ENCODE data around the gene UBLCP1.

UBLCP1 gene

DNA sequence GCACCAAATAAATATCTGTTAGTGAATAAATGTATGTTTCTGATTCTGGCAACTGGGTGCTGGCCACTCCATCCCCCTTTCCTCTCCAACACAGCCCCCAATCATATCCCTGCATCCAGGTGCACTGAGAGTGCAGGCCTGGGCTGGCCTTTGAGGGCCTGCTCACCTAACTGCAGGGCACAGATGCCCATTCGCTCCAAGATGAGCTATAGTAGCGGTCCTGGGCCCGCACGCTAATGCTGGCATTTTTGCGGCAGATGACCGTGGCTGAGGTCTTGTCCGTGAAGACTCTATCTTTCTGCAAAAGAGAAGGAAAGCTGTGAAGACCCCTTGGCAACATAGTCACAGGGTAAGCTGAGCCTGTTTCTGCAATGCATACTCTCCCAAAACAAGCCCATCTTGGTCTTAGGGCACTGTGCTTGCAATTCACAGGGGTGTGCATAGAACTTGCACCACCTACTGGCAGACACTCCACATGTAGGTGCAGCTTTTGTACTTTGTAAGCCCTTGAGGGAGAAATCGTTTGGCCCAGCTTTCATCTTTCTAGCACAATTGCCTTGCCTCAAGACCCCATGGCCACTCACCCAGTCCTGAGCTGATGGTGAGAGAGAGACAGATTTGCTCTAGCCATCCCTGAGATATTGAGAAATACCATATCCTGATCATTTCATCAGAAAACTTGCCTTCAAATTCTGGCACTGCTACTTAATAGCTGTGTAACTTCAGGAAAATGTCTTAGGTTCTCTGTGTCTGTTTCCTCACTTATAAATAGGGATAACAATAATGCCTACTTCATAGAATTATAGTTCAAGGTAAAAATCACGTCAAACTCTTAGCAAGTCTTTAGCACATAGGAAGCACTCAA, 53.7 kb downstream of the UBLCP1 start:
- DNase-seq, result no peak

DNA sequence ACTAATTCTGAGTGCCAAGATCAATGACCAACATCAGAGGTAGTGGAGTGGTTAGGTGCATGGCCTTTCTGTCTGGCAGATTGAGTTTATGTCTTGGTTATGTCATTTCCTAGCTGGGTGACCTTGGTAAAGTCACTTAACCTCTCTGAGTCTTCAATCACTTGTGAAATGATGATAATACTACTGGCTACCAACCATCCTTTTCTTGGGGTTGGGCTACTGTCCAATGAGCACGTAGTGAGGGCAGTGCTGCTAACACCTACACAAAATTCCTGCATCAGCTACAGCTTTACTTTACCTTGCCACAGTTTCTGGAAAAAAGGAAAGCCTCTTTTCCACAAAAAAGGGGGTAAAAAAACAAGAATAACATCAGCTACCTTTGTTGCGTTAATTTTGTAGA, 54.8 kb downstream of the UBLCP1 start:
- DNase-seq, result no peak

DNA sequence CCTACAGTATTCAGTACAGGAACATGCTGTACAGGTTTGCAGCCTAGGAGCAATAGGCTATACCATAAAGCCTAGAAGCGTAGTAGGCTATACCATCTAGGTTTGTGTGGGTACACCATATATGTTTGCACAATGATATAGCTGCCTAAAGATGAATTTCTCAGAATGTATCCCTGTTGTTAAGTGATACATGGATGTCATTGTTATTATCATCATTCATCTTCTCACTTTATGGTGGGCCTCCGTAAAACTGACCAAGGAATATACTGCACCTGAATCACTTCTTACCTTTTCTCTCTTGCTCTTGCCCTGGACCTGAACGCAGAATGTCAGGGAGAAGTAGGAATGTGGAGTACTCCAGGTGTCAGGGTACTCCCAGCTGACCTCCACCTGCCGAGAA, 55.4 kb downstream of the UBLCP1 start:
- no peak for DNase-seq

DNA sequence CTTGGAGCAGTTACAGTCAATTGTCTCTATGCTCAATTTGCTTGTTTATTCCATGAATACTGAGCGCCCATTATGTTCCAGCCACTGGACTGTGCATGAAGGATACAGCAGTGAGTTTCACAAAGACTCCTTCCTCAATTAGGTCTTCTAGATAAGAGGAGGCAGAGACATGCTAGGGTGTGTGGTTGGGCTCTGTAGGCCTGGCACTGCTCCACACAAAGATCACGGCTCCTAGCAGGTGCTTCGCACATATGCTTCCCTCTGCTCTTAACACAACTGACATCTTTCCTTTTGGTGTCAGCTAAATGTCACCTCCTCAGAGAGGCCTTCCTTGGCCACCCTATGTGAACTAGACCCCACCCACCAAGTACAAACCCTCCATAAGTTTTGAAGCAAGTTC, 56.3 kb downstream of the UBLCP1 start:
- no peak for DNase-seq

DNA sequence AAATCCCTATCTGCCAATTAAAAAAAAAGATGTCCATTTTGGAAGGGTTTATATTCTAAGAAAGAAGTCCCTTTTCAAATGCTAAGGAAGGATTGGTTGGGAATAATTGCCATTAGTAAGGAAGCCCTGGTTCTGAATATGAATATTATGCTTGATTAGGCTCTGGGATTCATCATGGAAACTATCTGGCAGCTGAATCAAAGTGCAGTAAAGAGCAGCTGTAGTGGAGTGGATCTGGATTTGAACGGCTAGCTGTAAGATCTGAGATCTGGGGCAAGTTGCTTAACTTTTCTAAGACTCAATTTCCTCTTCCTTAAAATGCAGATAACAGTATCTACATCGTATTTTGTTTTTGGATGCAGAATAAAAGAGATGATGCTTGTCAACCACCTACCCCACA, 56.7 kb downstream of the UBLCP1 start:
- DNase-seq, result no peak

DNA sequence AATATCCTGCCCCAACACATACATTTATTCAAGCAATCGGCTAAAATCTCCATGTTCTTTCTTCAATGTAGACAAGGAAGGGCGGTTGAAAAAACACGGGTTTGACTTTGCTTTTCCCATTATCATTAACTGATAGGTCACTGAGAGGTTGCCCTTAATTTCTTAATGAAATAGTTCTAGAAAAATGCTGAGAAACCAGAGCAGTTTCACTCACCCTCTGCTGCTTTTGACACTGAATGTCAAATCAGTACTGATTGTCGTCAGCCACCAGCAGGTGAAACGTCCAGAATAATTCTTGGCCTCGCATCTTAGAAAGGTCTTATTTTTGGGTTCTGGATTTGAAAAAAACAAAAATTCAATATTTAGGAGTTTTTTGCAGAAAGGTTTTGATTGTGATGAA, 59.1 kb downstream of the UBLCP1 start:
- DNase-seq, result no peak

DNA sequence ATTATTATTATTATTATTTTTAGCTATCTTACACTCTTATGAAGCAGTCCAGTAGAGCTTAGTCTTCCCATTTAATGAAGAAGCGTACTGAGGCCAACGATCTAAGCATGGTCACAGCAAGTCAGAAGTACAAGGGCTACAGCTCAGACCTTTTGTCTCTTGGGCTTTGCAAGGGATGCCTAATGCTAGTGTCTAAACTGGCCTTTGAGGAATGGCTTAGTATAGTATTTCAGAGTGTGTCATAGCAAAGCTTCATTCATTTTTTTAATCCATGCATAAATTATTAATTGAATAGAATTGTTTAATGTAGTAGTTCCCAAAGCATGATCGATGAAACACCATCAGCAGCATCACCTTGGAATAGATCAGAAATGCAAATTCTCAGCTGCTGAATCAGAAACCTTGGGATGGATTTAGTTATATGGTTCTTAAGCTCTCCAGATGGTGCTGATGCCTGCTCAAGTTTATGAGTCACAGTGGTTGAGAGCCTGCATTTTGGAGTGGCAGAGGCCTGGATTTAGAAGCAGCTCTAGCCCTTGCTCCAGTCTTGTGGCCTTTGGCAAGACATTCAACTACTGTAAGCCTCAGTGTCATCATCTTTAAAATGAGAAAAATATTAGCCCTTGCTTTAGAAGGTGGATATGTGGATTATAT, 61.1 kb downstream of the UBLCP1 start:
- no peak for DNase-seq

DNA sequence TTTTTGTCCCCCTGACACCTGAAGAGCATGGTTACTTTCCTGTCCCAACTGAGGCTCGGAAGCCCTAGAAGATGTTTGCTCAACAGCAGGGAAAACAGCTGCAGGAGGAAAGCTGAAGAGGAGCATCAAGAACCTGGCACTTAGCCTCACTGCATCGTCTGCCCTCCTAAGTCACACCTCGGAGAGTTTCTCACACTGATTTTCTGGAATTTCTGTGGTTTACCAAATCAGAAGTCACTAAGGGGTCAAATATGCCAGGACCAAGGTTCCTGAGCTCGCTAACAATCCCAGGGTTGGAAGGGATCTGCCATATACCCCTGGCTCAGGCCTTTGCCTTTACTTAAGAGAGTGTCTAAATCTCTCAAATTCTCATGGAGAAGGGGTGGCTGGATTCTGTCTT, 61.9 kb downstream of the UBLCP1 start:
- no peak for DNase-seq

DNA sequence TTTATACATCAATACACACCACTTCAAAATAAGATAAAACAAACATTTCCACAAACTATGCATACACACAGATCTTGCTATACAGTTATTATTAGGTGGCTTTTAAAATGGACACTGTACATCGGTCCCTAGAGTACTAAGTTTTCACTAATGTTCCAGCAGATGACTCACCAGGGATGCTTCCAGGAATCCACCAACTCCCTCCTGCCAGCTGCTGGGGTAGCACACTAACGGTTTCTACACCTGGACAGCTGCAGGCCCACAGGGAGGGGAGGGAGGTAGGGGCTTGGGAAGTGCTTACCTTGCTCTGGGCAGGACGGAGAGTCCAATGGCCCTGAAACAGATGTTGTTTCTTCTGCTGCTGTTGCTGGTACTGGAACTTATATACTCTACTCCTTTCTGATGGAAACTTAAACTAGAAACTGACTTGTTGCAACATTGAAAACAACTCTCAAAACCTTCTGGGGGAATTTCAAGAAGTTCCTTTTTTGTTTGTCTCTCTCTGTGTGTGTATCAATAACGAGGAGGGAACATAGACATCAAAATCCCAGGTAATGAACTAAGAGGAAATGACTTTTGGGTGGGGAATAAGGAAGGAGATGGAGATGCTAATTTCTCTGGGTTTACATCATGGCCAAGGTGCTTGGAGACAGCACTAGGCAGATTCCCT, 67.2 kb downstream of the UBLCP1 start, which contains the start of gene IL12B:
Gene IL12B, minus strand, starts transcription at position 357 of the 670 bp plus-strand sequence. CDS start 3,705 bp downstream, outside the sequence.
- DNase-seq, result no peak

DNA sequence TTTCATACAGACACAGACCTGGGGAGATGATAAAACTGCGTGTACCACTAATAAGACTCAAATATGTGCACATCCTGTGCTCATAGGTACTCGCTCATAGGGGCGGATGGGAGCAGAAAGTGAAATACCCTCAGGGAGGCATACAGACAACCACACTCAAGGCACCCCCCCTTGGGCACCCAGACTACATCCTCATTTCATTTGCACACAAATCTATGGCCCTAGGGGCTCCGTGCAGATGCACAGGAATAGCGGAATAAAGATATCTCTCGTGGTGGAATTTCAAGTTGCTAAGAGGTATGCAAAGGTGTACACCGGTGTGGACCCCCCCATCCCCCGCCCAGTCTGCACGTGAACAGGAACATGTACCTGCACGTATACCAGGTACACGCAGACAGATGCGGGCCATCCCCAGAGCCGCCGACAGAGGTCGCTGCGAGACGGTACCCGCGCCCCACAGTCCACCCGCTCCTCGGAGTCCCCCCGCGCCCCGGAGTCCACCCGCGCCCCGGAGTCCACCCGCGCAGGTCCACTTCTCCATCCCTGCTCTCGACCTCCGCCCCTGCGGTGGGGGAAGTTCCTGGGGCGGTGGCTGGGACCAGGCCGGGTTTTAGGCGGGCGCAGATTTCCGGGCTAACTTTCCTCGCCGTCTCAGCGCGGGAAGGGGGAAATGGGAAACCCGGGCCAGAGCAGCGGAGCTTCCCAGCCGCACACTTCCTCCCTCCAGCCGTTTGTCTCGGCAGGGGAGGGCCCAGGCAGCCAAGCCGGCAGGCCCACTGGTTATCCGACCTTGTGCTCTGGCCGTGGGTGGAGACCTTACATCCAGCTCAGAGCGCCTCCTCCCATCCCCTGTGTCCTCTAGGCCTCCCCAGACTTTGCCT, 68.2 kb downstream of the UBLCP1 start:
- DNase-seq, result no peak

DNA sequence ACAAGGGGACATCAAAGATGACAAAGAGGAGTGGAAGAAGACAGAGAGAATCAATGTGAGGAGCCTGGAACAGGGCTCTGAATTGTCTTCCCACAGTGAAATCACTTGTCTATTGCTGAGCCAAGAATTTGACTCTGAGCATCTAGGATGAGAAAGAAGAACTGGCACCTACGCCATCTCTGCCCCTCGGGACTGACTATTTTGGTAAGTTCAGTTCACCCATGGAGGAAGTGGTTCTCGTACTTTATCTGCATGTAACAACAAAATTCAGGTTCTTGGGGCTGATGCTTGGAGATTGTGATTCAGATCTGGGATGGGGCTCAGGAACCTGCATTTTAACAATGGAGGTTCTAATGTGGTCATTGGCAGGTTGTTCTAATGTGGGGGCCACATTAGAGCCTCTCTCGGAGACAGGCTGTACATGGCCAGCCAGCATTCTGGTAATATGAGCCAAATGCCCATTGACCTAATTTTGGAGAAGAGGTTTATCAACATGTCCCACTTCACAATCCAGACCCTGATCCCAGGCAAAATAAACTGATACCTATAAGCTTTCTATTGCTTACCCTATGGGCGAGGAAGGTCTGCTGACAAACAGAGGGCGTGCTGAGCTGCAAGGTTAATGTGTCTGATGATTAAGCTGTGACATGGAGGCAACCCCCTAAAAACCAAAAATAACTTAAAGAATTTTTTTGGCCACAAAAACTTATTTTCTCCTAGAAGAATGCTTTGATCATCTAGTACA, 69.9 kb downstream of the UBLCP1 start:
- no peak for DNase-seq

DNA sequence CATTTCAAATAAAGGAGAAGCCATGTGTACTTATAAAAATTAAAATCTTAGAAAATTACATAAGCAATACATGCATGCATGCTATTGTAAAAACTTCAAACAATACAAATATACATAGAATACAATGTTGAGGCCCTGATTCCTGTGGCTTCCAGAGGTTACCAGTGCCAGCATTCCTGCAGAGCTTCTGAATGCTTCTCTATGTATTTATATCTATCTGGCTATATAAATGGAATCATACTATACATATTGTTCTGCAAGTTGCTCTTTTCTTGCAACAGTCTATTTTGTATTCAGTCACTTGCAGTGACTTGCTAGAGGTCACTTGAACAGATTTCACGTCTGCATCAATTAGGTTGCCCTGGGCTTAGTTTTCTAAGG, 70.4 kb downstream of the UBLCP1 start:
- no peak for DNase-seq
